ENCODE data around the gene RPS6KA5.
"Not testable (repeated sequence)": the region's sequence is repeated elsewhere in the genome, so short reads cannot be mapped to it uniquely, and the experiment has no call there.

DNA sequence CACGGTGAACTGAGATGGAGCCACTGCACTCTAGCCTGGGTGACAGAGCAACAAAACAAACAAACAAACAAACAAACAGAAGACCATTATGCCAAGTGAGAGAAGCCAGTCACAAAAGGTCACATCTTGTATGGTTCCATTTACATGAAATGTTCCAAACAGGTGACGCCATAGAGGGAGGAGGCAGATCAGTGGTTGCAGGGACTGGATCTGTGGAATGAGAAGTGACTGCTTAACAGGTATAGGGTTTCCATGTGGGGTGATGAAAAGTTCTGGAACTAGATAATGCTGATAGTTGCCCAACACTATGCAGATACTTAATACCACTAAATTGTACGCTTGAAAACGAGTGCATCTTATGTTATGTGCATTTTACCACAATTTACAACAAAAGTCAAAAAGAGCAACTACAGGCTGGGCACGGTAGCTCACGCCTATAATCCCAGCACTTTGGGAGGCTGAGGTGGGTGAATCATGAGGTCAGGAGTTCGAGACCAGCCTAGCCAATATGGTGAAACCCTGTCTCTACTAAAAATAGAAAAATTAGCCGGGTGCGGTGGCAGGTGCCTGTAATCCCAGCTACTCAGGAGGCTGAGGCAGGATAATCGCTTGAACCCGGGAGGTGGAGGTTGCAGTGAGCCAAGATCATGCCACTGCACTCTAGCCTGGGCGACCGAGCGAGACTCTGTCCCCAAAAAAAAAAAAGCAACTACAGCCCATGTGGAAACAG, 33.5 kb upstream of the RPS6KA5 start:
- not testable (repeated sequence) for TF ChIP-seq EZH2 (IDR thresholded peaks at IDR 0.05; ENCODE audit: insufficient read depth, low read length)
- TF ChIP-seq, protein P1, sequence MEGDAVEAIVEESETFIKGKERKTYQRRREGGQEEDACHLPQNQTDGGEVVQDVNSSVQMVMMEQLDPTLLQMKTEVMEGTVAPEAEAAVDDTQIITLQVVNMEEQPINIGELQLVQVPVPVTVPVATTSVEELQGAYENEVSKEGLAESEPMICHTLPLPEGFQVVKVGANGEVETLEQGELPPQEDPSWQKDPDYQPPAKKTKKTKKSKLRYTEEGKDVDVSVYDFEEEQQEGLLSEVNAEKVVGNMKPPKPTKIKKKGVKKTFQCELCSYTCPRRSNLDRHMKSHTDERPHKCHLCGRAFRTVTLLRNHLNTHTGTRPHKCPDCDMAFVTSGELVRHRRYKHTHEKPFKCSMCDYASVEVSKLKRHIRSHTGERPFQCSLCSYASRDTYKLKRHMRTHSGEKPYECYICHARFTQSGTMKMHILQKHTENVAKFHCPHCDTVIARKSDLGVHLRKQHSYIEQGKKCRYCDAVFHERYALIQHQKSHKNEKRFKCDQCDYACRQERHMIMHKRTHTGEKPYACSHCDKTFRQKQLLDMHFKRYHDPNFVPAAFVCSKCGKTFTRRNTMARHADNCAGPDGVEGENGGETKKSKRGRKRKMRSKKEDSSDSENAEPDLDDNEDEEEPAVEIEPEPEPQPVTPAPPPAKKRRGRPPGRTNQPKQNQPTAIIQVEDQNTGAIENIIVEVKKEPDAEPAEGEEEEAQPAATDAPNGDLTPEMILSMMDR (IDR thresholded peaks at IDR 0.05; ENCODE audit: insufficient read depth, low read depth, low read length), result not testable (repeated sequence)

All from astrocyte (in vitro differentiated cells and primary cell).